HK-2 (cell line): ENCODE measurements around the gene DGKB.

Experiments
- DNase-seq: peaks from one replicate; pipeline ENCODE4 v3.0.0-alpha.2; 2018; ENCODE audit not compliant: unreplicated experiment

Gene DGKB

DNA sequence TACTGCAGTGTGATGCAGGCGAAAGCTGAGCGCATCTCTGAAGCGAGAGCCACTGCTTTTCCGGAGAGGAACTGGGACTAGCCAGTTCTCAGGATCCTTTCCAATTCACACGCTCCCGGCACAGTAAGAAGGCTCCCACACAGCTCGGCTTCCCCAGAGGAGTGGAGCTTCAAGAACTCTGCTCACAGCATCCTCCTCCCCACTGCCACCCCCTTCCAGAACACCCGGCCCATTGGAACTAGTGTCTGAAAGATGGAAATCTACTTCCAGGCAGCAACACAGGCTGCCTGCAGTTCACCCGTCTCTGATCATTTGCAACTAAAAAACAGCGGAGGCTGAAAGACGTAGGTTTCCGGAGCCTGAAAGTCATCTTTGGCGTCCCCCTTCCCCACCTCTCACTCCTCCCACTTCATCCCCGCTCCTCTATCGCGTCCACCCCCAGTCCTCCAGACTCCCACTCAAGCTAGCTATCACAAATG lies at the start of gene DGKB:
TSS of gene DGKB (minus strand) at position 163 of the 479 bp plus-strand sequence.
- DNase-seq = no peak

DNA sequence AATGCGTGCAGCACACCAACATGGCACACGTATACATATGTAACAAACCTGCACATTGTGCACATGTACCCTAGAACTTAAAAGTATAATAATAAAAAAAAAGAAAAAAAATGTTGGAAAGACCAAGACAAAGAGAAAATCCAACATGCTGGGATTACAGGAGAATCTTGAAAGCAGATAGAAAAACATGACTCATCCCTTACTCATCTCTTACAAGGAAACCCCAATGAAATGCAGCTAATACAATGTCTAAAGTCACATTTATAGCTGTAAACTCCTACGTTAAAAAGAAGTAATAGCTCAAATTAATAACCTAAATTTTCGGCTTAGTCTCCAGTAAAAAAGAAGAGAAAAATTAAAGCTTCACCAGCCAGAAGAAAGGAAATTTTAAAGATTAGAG lies 47.5 kb upstream of the DGKB start:
- no peak for DNase-seq

DNA sequence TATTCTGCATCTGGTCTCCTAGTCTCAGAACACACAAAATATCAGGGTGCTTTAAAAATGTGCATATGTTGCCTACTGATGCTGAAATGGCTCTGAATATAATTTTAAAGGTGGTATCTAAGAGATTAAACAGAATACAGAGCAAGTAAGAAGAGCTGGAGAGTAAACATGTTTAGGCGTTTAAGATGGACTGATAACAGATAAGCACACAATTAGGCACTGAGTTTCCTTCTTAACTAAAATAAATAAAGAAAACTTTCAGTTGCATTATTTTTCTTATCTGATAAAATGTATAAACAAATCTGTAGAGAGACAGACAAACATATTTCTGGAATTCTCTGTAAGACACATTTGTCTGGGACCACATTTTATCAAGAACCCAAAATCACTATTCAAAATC lies 35.6 kb upstream of the DGKB start:
- no peak for DNase-seq

DNA sequence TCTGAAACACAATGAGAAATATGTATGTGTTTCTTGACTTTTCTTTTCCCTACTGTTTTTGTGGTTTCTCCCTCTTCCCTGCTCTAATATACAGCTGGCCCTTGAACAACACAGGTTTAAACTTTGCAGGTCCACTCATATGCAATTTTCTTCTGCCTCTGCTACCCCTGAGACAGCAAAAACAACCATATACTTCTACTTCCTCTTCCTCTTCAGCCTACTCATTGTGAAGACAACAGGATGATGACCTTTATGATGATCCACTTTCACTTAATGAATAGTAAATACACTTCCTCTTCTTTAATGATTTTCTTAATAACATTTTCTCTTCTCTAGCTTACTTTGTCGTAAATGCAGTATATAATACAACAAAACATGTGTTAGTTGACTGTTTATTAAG lies 35.0 kb upstream of the DGKB start:
- no peak for DNase-seq

DNA sequence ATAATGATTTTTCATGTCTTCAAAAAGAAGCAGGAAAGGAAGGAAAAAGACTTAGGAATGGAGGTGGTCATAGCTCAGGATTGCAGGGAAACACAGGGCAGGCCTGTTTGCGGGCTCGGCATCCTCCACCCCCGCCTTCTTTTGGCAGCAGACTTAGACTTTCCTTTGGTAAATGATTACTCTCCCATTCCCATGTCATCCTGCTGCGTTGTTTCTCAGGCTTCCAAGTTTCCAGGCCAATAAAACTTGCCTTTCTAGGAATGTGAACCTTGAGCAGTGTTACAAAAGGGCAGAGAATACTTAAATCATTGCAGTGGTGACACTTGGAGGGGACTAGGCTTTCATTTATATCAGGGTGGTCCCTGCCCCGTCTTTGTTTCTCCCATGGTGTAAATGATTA lies 34.0 kb upstream of the DGKB start:
- DNase-seq = peak; percentile 48

DNA sequence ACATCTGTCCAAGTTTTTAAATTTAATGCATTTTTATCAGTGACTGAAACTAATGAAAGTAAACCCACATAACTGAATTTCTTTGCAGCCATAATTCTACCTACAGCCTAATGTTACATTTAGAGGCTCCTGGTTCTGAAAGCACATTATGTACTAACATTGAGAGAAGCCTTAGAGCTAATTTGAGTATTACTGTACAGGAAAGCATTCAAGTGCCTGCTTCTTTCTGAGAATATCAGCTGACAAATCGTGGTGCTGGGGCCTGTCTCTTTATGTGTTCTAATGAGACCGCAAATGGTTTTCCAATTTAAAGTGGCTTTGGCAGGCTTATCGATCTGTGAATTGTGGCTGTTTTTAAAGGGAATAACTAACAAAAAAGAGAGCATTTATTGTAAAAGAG lies 32.3 kb upstream of the DGKB start:
- DNase-seq = no peak

DNA sequence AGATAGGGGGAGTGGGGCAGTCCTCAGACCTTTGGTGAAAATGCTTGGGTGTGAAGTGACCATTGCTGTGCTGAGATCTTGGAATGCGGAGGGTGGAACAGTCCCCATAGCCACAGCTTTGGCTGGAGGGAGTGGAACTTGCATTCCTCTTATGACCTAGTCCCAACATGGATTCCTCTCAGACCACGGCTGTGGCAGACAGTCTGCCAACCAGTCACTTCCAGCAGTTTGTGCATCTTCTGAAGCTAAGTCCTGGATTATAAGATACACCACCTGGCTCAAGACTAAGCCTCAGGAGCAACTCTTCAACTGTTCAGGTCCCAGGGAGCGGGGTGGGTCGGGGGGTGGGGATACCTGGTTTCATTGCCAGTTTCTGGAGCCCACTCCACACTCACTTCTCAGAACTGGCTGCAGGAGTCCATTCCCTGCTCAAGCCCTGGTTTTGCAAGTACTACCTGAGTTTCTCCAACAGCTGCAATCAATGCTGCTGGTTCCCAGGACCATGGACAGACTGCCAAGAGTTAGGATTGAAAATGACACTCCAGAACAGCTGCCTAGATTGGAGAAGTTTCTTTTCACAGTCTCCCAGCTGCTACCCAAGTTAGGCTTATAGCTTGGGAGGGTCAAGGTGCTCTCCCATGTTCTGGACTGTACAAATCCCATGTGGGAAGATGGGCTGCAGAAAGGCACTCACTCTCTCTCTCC lies 29.1 kb upstream of the DGKB start:
- DNase-seq = no peak

DNA sequence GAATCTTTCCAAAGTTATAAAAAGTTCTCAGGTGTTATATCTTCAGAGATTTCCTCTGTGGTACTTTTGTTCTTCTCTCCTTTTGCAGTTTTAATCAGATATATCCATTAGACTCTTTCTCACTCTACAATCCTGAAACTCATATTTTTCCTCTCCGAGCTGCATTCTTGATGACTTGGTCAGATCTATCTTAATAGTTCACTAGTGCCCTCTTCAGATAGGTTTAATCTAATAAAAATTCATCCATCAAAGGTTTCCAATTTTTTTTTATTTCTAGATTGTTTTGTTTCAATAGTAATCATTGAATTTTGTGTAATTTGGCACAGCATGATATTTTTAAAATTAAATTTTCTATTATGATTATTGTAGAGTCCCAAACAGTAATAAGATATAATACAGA lies 21.8 kb upstream of the DGKB start:
- DNase-seq = no peak

DNA sequence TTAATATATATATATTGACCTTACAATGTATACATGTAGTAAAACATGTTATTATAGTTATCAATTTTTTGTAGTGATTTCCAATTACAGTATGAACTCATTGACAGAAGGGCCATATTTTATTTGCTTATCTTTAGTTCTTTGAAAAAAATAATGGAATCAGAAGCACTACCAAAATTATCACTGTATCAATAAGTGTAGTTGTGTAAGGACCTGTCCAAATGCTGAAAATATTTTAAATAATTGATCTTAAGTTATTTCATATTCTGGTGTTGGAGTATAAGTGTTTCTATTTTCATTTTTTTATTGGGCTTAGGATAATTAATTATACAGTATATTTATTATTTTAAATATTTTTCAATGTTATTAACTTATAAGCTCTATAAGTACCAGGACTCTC lies 8.5 kb upstream of the DGKB start:
- DNase-seq = no peak

DNA sequence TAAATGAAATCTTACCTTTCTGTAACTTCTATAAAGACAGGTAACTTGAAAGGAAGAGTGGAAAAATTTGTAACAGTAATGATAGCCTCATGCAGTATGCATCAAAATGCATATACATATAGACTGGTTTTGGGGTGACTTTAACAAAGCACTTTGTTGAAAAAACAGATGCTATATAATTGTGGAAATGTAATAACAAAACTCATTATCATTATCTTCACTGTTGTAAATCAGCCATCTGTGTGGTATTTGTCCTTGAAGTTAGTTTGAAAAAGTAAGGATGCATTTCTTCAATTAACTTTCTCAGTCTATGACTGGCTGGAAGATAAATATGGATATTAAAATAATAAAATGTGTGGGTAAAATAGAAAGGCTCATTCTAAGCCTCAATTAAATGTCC lies 6.1 kb upstream of the DGKB start:
- no peak for DNase-seq

DNA sequence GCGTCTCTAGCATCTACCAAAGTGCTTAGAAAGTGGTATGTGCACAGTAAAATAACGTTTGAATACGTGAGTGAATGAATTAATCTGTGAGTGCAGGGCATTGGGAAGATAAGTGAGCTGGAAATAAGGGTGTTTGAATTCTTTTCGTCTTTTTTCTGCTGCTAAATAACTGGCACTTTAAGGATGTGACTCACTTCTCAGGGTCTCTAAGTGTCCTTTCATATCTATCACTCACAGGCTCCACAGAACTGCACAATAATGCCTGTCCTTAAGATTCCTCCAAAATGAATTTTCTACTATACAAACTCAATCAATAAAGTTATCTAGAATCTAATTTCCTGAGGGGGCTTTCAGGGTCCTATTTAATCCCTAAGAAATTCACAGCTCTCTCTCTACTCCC lies 3.2 kb upstream of the DGKB start:
- no peak for DNase-seq

DNA sequence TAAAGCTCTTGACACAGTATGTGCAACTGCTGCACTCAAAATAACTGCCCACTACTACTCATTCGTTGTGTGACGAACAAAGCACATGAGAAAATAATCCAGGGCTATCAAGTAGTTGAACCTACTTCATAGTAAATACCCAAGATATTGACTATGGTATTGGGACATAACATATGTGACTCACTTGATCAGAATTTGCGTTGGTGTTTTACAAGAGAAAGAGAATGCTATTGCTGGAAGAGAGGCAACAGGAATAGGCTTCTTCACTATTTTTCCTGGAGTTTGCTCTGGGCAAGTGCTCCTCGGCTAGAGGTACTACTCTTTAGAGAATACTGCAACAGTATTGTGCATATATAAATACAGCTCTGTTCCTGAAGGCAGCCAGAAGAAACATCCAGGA lies 2.5 kb downstream of the DGKB start:
- DNase-seq = no peak

DNA sequence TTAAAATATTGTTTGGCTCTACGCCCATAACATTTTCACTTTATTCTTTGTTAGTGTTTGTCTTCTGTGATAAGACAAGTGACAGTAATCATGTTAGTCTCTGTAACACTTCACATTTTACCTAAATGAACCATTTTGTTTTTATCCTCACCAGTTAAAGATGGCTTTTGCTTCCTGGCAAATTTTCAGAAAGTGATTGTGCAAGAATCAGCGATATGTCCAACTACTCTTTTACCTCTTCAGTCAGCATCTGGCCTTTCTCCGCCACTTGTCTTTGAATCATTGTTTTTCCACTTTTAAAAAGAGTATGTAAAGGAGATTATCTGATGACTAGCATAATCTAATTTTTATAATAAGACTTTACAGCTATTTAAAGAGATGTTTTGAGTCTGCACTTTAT lies 3.5 kb downstream of the DGKB start:
- DNase-seq = no peak

DNA sequence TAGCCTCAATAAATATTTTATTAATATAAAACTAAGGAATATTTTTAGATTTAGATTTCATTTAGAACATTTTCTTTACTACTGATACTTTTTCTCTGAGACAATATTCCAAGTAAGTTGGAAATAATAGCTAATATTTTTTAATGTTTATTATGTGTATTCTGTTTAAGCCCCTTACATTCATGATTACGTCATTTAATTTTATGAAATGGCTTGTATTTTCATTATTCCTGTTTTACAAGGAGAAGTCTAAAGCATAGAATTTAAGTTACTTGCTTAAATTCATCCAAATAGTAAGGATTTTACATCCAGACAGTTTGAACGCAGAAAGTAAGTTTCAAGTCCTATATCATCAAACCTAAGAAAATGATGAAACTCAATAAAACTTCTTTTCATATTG lies 6.1 kb downstream of the DGKB start:
- no peak for DNase-seq

DNA sequence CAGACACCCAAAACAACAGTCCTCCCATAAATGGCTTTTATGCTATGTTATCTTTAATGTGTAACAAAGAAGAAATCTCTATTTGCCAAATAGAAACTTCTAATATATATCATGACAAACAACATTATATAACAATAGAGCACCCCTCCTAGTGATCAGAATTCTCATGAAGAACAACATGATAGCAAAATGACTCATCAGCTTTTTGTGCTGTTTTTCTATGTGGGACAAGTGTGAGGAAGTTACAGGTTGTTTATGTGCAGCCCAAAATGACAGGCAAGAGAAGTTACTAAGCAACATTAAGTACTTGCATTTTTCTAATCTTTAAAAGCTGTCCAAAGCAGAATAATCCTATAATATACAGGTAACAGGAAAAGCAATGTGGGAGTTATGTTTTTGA lies 7.7 kb downstream of the DGKB start:
- no peak for DNase-seq

DNA sequence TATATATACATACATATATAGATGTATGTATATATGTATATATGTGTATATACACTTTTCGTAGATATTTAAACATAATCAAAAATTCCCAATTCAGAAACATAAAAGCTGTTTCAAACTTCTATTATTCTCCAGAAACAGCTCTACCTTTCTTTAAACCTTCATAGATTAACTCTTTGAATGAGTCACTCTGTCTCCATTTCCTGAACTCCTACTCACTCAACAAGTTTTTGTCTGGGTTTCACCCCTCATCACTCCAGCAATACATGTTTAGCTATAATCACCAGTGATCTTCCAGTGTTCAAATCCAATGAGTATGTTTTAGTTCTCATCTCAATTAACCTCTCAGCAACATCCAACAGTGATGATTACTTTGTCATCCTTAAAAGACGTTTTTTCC lies 9.6 kb downstream of the DGKB start:
- DNase-seq = no peak

DNA sequence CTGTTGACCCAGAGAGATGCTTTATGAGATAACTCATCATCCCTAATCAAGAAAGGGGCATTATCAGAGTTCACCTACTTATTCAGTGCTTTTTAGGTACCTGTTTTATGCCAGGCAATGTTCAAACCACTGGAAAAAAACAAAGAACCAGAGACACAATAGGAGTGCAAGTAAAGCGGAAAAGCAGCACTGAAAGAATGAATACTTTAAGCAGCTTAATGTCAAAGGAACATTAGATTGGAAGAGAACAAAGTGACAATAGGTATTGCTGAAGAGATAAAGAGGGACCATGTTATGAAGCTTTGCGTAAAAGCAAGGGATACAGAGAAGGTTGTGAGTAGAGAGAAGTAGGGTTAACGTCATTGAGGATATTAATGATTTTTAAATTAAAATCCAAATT lies 11.3 kb downstream of the DGKB start:
- DNase-seq = no peak

DNA sequence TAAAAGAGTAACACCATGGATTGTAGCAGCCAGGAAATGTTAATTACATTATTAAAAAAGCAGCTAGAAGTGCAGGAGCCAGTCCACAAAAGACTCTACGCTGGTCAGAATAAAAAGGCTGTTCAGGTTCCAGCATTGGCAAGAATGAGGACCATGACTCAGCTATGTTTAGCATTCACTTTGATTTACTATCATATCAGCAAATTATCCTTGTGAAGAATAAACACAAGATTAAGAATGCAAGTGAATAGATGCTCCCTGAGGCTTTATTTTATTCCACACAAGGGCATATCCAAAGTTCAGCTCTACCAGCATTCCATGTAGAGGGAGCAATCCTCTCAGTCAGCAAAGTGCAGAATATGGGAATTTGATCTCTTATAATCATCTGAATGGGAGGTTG lies 13.6 kb downstream of the DGKB start:
- DNase-seq = no peak

DNA sequence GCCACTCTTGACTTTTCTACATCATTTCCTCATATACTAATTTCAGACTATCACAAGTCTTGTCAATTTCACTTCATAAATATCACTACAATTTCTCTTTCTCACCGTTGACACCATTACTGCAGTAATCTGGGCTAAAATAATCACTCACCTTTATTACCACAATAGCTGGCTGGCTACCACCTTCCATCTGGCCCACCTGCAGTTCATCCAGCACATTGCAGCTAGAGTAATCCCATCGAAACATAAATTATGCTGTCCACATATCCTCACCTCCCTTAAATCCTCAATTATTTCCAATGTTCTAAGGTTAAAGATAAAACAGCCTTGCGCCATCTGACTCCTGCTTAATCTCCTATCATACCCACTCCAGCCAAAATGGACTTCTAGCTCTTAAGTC lies 16.0 kb downstream of the DGKB start:
- DNase-seq = no peak

DNA sequence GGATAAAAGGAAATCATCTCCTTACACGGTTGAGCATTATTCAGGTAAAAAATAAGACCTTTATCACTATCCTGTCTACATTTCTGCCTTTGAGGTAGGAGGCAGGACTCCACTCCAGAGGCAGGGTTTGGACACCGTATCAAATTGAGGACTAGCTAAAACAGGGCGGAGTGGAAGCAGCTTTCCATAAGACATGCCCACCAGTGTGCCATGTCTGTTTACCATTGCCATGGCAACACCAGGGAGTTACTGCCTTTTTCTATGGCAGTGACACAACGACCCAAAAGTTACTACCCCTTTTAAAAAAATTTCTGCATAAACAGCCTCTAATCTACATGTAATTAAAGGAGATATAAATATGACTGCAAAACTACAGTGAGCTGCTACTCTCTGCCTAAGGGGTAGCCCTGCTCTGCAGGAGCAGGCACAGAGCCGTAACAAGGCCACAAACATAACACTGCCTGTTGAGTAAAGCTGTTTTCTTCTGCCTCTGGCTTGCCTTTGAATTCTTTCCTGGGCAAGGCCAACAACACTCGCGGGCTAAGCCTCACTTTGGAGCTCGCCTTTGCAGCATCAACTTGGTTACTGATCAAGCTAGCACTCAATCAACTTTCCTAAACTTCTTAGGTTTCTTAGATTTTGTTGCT lies 26.5 kb downstream of the DGKB start:
- no peak for DNase-seq

DNA sequence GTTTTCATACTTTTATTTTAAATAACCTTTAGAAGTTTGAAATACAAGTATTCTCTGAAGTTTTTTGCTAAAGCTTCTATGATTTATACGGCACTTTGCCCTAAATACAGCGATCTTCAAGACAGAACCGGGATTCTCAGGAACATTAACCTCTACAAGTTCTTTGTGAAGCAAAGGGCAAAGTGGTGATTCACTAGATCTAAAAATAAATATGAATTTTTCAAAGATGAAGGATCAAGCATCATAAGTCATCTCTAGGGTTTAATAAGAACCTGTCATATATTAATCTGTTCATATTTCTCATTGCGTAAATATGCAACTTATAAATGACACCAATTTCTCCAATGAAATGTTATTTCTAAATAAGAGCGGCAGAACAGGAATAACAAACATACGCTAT lies 30.7 kb downstream of the DGKB start:
- no peak for DNase-seq

DNA sequence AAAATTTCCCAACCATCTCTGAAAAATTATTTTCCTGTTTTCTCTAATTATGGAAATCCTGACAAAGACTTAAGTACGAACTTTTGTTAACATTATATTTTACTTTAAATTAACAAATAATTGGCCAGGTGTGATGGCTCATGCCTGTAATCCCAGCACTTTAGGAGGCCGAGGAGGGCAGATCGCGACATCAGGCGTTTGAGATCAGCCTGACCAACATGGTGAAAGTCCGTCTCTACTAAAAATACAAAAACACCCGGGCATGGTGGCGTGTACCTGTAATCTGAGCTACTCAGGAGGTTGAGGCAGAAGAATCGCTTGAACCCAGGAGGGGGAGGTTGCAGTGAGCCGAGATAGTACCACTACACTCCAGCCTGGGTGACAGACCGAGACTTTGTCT lies 32.2 kb downstream of the DGKB start:
- no peak for DNase-seq

DNA sequence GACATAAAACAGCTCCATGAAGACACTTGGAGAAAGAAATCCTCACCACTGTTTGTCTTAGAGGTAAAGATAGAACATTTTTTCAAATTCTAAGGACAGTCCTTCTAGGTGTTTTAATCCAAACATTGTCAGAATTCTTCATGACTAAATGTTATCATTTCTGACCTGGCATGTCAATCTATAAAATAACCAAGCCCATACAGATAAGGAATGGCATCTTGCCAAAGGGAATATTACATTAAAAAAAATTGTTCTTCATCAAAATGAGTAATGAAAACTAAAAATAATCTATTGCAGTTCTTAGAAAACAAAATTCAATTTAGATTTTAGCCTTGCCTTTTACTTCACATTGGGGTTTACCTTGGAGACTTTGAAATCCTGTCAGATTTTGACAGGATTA lies 33.6 kb downstream of the DGKB start:
- no peak for DNase-seq

DNA sequence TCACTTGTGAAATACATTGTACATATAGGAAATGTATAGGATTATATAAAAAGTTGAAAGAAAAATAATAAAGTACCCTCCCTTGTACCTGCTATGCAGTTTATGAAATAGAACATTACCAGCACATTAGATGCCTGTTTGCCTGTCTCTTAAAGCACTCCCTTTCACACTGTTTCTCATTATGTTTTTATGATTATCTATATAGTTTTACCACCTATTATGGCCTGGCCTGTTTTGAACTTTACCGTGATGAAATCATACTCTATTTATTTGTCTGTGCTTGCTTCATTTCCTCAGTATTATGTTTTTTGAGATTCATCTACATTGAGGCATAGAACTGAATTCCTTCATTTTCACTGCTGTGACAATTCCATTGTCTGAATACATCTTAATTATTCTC lies 41.1 kb downstream of the DGKB start:
- no peak for DNase-seq
